Medulla oblongata (tissue), 1 donor: Measurements from ENCODE around the gene CDHR3.

ENCODE experiments used
- DNase-seq: peaks from one replicate; pipeline ENCODE4 v3.0.0-alpha.2; 2015; ENCODE audit errors: extremely low spot score

CDHR3 gene

DNA sequence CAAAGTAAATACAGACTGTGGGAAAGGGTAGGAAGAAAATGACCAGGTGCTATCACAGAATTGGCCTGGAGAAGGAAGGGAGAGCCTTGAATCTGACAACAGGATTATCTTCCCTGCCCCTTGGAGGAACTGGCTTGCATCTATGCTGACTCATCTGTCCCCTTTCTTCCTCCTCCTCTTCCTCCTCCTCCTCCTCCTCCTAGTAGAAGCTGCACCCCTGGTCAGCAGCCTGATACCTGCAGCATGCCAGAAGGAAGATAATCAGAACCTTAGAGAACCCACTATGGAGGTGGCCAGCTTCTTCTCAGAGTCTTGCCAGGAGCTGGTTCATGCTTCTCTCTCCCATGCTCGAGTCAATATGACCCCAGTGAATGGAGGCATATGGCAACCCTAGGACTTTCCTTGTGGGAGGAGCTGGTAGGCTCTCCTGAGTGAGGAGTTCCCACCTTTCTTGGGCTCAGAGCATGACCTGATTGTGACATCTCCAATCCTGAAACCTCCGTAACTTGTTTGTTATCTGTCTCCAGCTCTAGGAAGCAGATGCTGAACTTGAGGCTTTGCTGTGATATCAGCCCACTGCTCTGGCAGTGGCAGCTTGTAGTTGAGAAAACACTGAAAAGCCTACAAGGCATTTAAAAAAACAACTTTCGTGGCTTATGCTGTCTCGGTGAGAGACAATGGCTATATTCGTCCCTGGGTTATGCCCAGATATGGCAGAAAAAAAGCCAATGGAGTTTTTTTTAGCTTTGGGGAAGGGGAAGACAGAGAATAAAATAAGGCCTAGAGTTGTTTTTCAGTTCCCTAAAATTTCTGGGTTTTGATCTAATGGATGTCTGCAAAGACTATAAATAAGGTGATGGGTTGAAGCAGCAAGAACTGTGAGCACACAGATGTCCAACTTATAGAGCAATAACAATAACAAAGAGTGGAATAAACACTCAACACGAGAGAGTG lies 60.6 kb downstream of the CDHR3 start:
- DNase-seq, result peak; percentile 60

GRCh38 chr7:106026101-106026500 lies 63.0 kb downstream of the CDHR3 start:
- no peak for DNase-seq

GRCh38 chr7:106029451-106029850 lies 66.4 kb downstream of the CDHR3 start:
- no peak for DNase-seq

DNA sequence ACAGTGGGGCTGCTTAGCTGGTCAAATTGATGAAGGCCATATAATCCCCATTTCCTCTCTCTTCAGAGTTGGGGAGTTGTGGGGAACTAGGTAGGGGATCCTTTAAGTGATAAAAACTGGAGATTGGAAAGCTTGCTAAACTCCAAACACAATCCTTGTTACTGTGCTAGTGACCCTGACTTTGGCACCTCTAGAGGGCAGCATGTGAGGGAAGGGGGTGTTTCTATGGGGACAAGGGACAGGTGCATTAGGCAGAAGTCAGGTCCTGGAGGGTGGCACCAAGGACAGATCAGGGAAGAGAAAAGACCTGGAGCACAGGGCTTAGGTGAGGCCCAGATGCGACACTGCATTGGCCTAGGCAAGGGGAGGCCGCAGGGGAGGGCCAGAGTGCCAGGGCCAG lies 66.9 kb downstream of the CDHR3 start:
- no peak for DNase-seq

GRCh38 chr7:106031300-106032035 lies 68.4 kb downstream of the CDHR3 start:
- peak; percentile 70 for DNase-seq

- DNase-seq, result no peak
Measured at GRCh38 chr7:106032295-106032694, 69.2 kb downstream of the CDHR3 start.

GRCh38 chr7:106033735-106034134 lies 70.7 kb downstream of the CDHR3 start:
- DNase-seq, result no peak

DNA sequence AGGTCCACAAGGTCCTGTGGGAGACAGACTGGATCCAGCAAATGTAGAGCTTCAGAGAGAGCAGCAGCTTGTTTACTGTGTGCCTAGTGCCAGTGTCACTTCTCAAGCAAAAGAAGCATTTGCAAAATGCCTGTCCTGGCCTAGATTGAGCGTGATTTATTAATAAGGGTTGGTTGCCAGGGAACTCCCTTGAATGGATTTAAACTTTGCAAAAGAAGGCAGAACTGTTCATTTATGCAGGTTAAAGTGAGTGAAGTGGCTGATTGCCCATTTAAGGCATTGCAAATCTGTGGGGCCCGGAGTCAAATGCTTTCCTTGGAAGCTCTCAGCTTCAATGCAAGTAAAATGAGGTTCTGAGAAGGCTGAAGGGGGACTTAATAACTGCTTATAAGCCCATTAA lies 71.3 kb downstream of the CDHR3 start:
- no peak for DNase-seq

DNA sequence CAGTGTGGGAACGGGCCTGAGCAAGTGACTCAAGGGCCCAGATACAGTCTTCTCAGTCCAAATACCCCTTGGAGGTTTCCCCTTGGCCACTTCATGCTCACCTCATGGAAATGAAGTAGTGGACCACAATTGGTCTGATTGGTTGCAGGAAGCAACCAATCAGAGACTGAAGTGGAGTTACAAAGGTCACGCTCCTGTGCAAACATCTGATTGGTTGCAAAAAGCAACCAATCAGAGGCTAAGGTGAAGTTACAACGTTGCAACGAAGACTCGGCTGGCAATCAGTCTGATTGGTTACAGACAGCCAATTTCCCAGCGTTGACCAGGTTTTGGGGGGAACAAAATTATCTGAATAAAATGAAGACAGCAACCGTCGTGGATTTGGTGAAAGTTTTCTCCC lies 72.5 kb downstream of the CDHR3 start:
- no peak for DNase-seq

DNA sequence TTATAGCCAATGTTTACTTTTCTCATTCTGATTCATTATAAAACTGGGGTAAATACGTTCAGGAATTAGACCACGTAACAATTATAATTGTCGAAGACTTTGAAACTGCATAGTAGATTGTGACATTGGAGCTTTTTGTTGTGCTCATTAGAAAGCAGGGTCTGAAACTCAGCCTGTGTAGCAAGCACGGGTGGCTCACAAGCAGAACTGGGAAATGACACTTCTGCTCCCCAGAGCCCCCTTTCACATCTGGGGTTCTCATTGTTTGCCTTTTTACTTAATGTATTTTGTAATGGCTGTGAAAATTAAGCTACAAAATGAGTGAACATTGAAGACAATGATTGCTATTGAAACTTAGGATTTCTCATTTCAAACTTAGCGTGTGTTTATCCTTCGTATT lies 72.9 kb downstream of the CDHR3 start:
- no peak for DNase-seq

DNA sequence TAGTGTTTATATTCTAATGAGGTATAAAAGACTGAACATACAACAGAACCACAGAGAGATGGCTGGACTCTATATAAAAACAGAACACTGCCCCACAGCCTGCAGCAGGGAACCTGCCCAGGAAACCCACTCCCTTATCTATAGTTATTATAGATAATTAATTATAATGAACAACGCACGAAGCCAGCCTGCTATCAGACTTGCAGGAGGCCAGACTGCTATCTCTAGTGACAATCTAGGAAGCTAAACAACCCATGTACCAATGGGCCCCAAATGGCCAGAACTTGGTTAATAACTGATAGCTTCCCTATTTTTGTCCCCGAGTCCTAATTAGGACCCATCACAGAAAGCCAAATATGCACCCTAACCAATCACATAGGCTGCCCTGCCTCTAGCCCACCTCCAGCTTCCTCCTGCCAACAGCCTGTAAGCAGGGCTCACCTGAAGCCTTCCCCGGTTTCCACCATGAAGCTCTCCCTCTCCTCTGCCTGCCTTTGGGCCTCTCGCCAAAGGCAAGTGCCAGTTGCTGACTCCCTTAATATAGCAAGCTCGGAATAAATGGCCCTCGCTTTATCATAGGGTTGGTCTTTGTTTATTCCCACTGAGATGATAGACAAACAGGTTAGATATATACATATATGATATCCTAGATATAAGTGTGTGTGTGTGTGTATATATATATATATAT lies 74.6 kb downstream of the CDHR3 start:
- DNase-seq, result no peak

GRCh38 chr7:106038289-106038688 lies 75.2 kb downstream of the CDHR3 start:
- DNase-seq, result no peak

GRCh38 chr7:106038916-106039315 lies 75.9 kb downstream of the CDHR3 start:
- no peak for DNase-seq

DNA sequence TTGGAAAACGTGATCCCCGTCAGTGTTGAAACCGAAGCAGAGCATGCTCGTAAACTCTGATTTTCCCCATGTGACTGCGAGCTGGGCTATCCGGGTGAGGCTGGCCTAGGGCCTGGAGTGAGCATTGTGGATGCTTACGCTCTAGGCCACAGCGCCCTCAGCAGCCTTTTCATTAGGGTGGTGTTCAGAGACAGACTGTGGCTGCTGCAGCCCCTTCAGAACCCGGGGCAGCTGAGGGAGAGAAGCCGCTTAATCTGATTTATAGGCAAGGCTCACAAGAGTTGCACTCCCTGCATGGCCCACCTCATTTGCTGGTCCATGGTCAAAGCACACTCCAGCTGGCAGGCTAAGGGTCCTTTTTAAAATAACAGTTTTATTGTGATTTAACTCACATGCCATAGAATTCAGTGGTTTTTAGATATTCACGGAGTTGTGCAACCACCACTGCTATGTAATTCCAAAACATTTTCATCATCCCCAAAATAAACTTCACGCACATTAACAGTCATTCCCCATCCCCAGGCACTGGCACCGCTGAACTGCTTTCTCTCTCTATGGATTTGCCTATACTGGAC lies 76.5 kb downstream of the CDHR3 start:
- no peak for DNase-seq

GRCh38 chr7:106041140-106041717 lies 78.2 kb downstream of the CDHR3 start:
- no peak for DNase-seq

- DNase-seq, result no peak
Measured at GRCh38 chr7:106042196-106042611, 79.1 kb downstream of the CDHR3 start.

DNA sequence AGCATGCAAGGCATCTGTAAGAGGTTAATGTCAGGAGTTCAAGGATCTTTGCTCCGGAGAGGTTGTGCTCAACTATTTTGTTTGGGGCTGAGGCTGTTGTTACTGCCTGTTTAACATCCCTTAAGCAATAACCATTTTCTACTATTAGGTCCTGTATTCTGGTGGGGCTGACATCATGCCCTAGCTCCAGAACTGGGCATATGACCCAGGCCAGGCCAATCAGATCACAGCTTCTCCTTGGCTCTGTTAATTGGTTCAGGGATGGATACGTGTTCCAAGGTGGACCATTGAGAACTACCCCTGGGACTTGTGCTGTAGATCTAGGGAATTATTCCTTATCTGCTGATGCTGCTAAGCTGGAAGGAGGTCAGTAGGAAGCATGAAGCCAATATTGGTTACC lies 82.1 kb downstream of the CDHR3 start:
- no peak for DNase-seq

GRCh38 chr7:106045586-106045985 lies 82.5 kb downstream of the CDHR3 start:
- no peak for DNase-seq

DNA sequence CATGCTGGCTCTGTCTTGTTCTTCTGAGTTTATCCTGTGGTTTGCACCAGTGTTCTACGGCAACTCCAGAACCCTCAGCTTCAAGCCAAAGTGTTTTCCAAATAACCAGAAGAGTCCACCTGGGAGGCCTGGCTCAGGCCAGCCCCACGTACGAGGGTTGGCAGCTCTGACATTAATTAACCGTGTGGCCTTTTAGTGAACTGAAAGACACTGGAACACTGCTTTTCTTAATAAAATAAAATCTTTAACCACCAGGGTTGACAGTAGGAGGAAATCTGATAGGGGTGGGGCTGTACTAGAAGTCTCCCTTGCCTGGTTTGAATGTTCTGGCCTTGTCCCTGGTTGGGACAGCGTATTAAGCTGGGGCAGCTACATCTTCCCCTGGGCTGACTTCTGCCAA lies 84.1 kb downstream of the CDHR3 start:
- DNase-seq, result no peak

- no peak for DNase-seq
Measured at GRCh38 chr7:106047818-106048705, 85.0 kb downstream of the CDHR3 start.

DNA sequence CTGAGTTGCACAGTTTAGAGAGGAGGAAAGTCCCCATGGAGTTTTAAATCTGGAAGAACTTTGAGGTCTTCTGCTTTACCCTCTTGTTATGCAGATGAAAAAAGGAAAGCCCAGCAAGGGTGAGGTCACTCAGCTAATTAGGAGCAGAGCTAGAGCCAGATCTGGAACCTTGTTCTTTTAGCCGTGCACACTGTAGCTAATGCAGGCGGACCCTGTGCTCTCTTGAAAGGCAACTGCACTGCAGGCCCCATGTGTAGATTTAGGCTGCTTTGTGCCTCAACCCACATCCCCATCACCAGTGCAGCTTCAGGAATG lies 85.6 kb downstream of the CDHR3 start:
- DNase-seq, result no peak
